22Rv1 (cell line): ENCODE data around the gene GLCCI1.

ENCODE experiments used
- CTCF ChIP-seq: fragments of 450-650 bp; IDR thresholded peaks from 2 replicates; pipeline ENCODE4 v1.5.1; 2017; ENCODE audit warnings: mild to moderate bottlenecking
- ZFX ChIP-seq: fragments of 450-650 bp; IDR thresholded peaks from 2 replicates; pipeline ENCODE4 v1.6.1; 2017; ENCODE audit warnings: antibody characterized with exemption, borderline replicate concordance

- no peak for TF ChIP-seq CTCF
- TF ChIP-seq ZFX: no peak
Observed at GRCh38 chr7:7992506-7992905, 23.9 kb downstream of the GLCCI1 start.
